Keratinocyte (primary cell): ENCODE data around the gene HEXIM1. TPM values are rescaled to one million over a fixed set of nuclear protein-coding genes. Genes with fewer than 3 reads are reported as not detected.
A peak's percentile ranks its signal among the peaks of the same experiment; 100 is the strongest.

Experiments
- DNase-seq: peaks from one replicate; pipeline ENCODE4 v3.0.0-alpha.2; 2011; ENCODE audit warnings: low read depth, missing footprints, low spot score
- FAIRE-seq: peaks from 2 replicates; lab custom pipeline; 2011; peaks lifted over from hg19 to GRCh38; lab: Jason Lieb, UNC
- H2AFZ ChIP-seq: 2 replicates; pipeline ENCODE4 v1.6.0; 2012; ENCODE audit warnings: low read length, control low read depth, inconsistent platforms; ENCODE audit not compliant: control insufficient read depth
- H3K27ac ChIP-seq: 2 replicates; pipeline ENCODE4 v1.5.1; 2011; ENCODE audit warnings: low read length; ENCODE audit not compliant: control insufficient read depth, insufficient read depth
- H3K27me3 ChIP-seq: 3 replicates; pipeline ENCODE4 v1.6.0; 2011; ENCODE audit warnings: low read length; ENCODE audit not compliant: control insufficient read depth, insufficient read depth; ENCODE audit errors: extremely low read depth
- H3K36me3 ChIP-seq, 2 experiments: 2 replicates in 1 of 2; 3 replicates in 1 of 2; pipeline ENCODE4 v1.5.1; 2011; ENCODE audit warnings: low read length in 2 of 2, mild to moderate bottlenecking in 1 of 2; ENCODE audit not compliant: control insufficient read depth in 2 of 2, insufficient read depth in 2 of 2; ENCODE audit errors: extremely low read depth in 1 of 2
- H3K4me1 ChIP-seq: 3 replicates; pipeline ENCODE4 v1.5.1; 2011; ENCODE audit warnings: low read length; ENCODE audit not compliant: control insufficient read depth, insufficient read depth; ENCODE audit errors: extremely low read depth
- H3K4me2 ChIP-seq: 3 replicates; pipeline ENCODE4 v1.6.0; 2011; ENCODE audit warnings: low read depth, low read length; ENCODE audit not compliant: control insufficient read depth, insufficient read depth; ENCODE audit errors: extremely low read depth
- H3K4me3 ChIP-seq, 3 experiments: fragments of 200-600 bp in 1 of 3; sonication (generic) in 1 of 3; 2 replicates in 2 of 3; 3 replicates in 1 of 3; pipeline ENCODE4 v1.5.1; 2011 to 2016; ENCODE audit warnings: low read length in 3 of 3, mild to moderate bottlenecking in 3 of 3, control low read depth in 2 of 3, inconsistent platforms in 1 of 3, low read depth in 1 of 3, mixed read lengths in 1 of 3, mixed run types in 1 of 3, moderate library complexity in 1 of 3; ENCODE audit not compliant: control insufficient read depth in 2 of 3, insufficient read depth in 2 of 3; ENCODE audit errors: extremely low read depth in 1 of 3
- H3K79me2 ChIP-seq: 2 replicates; pipeline ENCODE4 v1.6.0; 2012; ENCODE audit warnings: low read length; ENCODE audit not compliant: control insufficient read depth, insufficient read depth
- H3K9ac ChIP-seq: 3 replicates; pipeline ENCODE4 v1.6.0; 2011; ENCODE audit warnings: low read length; ENCODE audit not compliant: control insufficient read depth, insufficient read depth; ENCODE audit errors: extremely low read depth
- H3K9me1 ChIP-seq: 3 replicates; pipeline ENCODE4 v1.6.0; 2011; ENCODE audit warnings: low read length; ENCODE audit not compliant: control insufficient read depth, insufficient read depth; ENCODE audit errors: extremely low read depth
- H3K9me3 ChIP-seq: 2 replicates; pipeline ENCODE4 v1.5.1; 2012; ENCODE audit warnings: low read depth, low read length; ENCODE audit not compliant: control insufficient read depth
- H4K20me1 ChIP-seq: 3 replicates; pipeline ENCODE4 v1.6.0; 2011; ENCODE audit warnings: low read length; ENCODE audit not compliant: control insufficient read depth, insufficient read depth; ENCODE audit errors: extremely low read depth
- CTCF ChIP-seq, 3 experiments: IDR thresholded peaks in 1 of 3; conservative IDR thresholded peaks in 1 of 3; optimal IDR thresholded peaks in 1 of 3; 2 replicates in 2 of 3; 3 replicates in 1 of 3; pipeline versions ENCODE3 to v1.5.1; 2011; ENCODE audit warnings: low read length in 3 of 3, mild to moderate bottlenecking in 3 of 3, moderate library complexity in 2 of 3, control low read depth in 1 of 3, inconsistent platforms in 1 of 3; ENCODE audit not compliant: insufficient read depth in 2 of 3; ENCODE audit errors: extremely low read depth in 1 of 3
- EZH2 ChIP-seq: IDR thresholded peaks from one replicate; pipeline ENCODE4 v1.6.1; 2012; ENCODE audit warnings: inconsistent platforms, mild to moderate bottlenecking, low read length, moderate library complexity
- dilution Hi-C: fragments of 300-500 bp; cut with MboI; formaldehyde crosslinking; loops from one replicate; pipeline ENCODE4 v1.7.0; 2020; ENCODE audit warnings: low sequenced_read_pairs; ENCODE audit not compliant: extremely low pct_ligation_motif_present
- polyA plus RNA-seq, 5 experiments: library from polyadenylated mRNA; depleted of rRNA in 3 of 5; stranded (reverse) in 3 of 5; stranded (forward) in 1 of 5; unstranded in 1 of 5; fragments of >200 nt; gene quantifications; 1 replicate in 1 of 5; 2 replicates in 3 of 5; 3 replicates in 1 of 5; pipeline versions ENCODE4 v1.2.1 to v1.2.3, GENCODE V29; 2011 to 2012; ENCODE audit warnings: missing spikeins in 2 of 5, low read depth in 1 of 5, low replicate concordance in 1 of 5

Gene HEXIM1
- polyA plus RNA-seq, 1 donor (not counting 4 experiments of a cell fraction or from before 2014, with no cell fraction given): 19.9 TPM

- H2AFZ ChIP-seq: peak overlapping the region; percentile 87
- H3K36me3 ChIP-seq: no peaks in the 10 kb centered on the region
- H3K4me2 ChIP-seq: peak overlapping the region; percentile 94
- no peak for DNase-seq
- H3K9me1 ChIP-seq: no peaks in the 10 kb centered on the region
- H3K4me1 ChIP-seq: peaks cover 39% of the 10 kb centered on the region
- H3K4me3 ChIP-seq: peak overlapping the region; percentile 77 to 90 (median 79)
- H4K20me1 ChIP-seq: no peaks in the 10 kb centered on the region
- dilution Hi-C loops: no loop called here
- peak overlapping the region; percentile 81 for H3K9ac ChIP-seq
- peak; percentile 59 for FAIRE-seq
- peak overlapping the region; percentile 72 for H3K27ac ChIP-seq
- TF ChIP-seq CTCF (optimal IDR thresholded peaks at IDR 0.05 in 1 of 3, IDR thresholded peaks at IDR 0.05 in 1 of 3, conservative IDR thresholded peaks at IDR 0.05 in 1 of 3; ENCODE audit: extremely low read depth in 1 of 3, insufficient read depth in 2 of 3, low read length in 3 of 3) (peak; percentile 84 to 99 (median 94)), EZH2 (no peak)
- H3K9me3 ChIP-seq: no peaks in the 10 kb centered on the region
- no peaks in the 10 kb centered on the region for H3K27me3 ChIP-seq
- peaks cover 33% of the 10 kb centered on the region for H3K79me2 ChIP-seq
These were observed 15.5 kb upstream of the HEXIM1 start for GRCh38 chr17:45132572-45133463.

- peak within 1 kb of the TSS; percentile 37 for H3K27ac ChIP-seq
- peak; percentile 98 for FAIRE-seq
These were observed 12.9 kb upstream of the HEXIM1 start, which contains the start of gene ACBD4 for GRCh38 chr17:45135192-45135977. Gene ACBD4 (plus strand): TSS chr17:45135687. CDS start chr17:45136145, 458 bp downstream.

More at GRCh38 chr17:45135192-45135977, 12.9 kb upstream of the HEXIM1 start, which contains the start of gene ACBD4:
- no peak for DNase-seq
- Histone ChIP-seq H3K79me2 (peaks cover 14% of the 10 kb centered on the region), H4K20me1 (no peaks in the 10 kb centered on the region), H3K9ac (peak within 1 kb of the TSS; percentile 55), H3K4me1 (peaks cover 22% of the 10 kb centered on the region), H3K9me1 (no peaks in the 10 kb centered on the region), H3K4me3 (peak within 1 kb of the TSS; percentile 50 to 78 (median 76)), H3K9me3 (no peaks in the 10 kb centered on the region), H2AFZ (peak within 1 kb of the TSS; percentile 79), H3K27me3 (no peaks in the 10 kb centered on the region), H3K36me3 (no peaks in the 10 kb centered on the region), H3K4me2 (peak within 1 kb of the TSS; percentile 92)
- dilution Hi-C loops: no loop called here
- peak; percentile 100 for TF ChIP-seq CTCF (optimal IDR thresholded peaks at IDR 0.05 in 1 of 3, IDR thresholded peaks at IDR 0.05 in 1 of 3, conservative IDR thresholded peaks at IDR 0.05 in 1 of 3; ENCODE audit: extremely low read depth in 1 of 3, insufficient read depth in 2 of 3, low read length in 3 of 3)
- TF ChIP-seq EZH2: no peak
